C4-2B (cell line): Measurements from ENCODE around the gene DNAJC1.

Source experiments
- H3K27ac ChIP-seq: fragments of 450-650 bp; 2 replicates; pipeline ENCODE4 v1.5.1; 2017
- CTCF ChIP-seq: fragments of 450-650 bp; conservative IDR thresholded peaks from 2 replicates; pipeline ENCODE4 v1.5.1; 2017; ENCODE audit warnings: mild to moderate bottlenecking
- ZFX ChIP-seq: fragments of 450-650 bp; IDR thresholded peaks from 2 replicates; pipeline ENCODE4 v1.6.1; 2017

DNAJC1 gene

GRCh38 chr10:21808550-21808949, 195.0 kb downstream of the DNAJC1 start:
- H3K27ac ChIP-seq: no peak overlapping the region

GRCh38 chr10:21807180-21807579, 196.3 kb downstream of the DNAJC1 start:
- TF ChIP-seq ZFX: no peak
- TF ChIP-seq CTCF: no peak
- no peak overlapping the region for H3K27ac ChIP-seq

More at GRCh38 chr10:21808550-21808949, 195.0 kb downstream of the DNAJC1 start:
- TF ChIP-seq ZFX: no peak
- TF ChIP-seq CTCF: no peak

- no peak for TF ChIP-seq ZFX
- no peak for TF ChIP-seq CTCF
- H3K27ac ChIP-seq: no peak overlapping the region
Measured at GRCh38 chr10:21803374-21803773, 200.2 kb downstream of the DNAJC1 start.

GRCh38 chr10:21801609-21802008, 201.9 kb downstream of the DNAJC1 start:
- TF ChIP-seq ZFX: no peak
- no peak overlapping the region for H3K27ac ChIP-seq

- TF ChIP-seq ZFX: no peak
- TF ChIP-seq CTCF: no peak
- no peak overlapping the region for H3K27ac ChIP-seq
Measured at GRCh38 chr10:21797984-21798765, 205.4 kb downstream of the DNAJC1 start.

- TF ChIP-seq CTCF (no peak), ZFX (no peak)
- H3K27ac ChIP-seq: no peak overlapping the region
Measured at GRCh38 chr10:21797533-21797932, 206.0 kb downstream of the DNAJC1 start.

- no peak overlapping the region for H3K27ac ChIP-seq
- no peak for TF ChIP-seq ZFX
Measured at GRCh38 chr10:21791276-21791675, 212.3 kb downstream of the DNAJC1 start.

- TF ChIP-seq ZFX (no peak), CTCF (no peak)
- no peak overlapping the region for H3K27ac ChIP-seq
Measured at GRCh38 chr10:21776883-21777282, 226.6 kb downstream of the DNAJC1 start.
